SU-DHL-6 (cell line): ENCODE results near the gene TCP11L1.
"Not testable (repeated sequence)": the region's sequence is repeated elsewhere in the genome, so short reads cannot be mapped to it uniquely, and the experiment has no call there.

Experiments used
- EZH2phosphoT487 ChIP-seq: fragments of 200-600 bp; sonication (generic), shearing (Covaris generic); conservative IDR thresholded peaks from 2 replicates; pipeline ENCODE4 v1.6.1; 2018; ENCODE audit warnings: mild to moderate bottlenecking, antibody characterized with exemption, low read length, moderate library complexity, mixed read lengths
- TF ChIP-seq, protein P1 (sequence below): fragments of 200-600 bp; sonication (generic); IDR thresholded peaks from one replicate; pipeline ENCODE4 v1.5.1; 2017; ENCODE audit warnings: antibody characterized with exemption, mild to moderate bottlenecking, low read length, moderate library complexity; ENCODE audit not compliant: insufficient read depth, poor library complexity, severe bottlenecking

DNA sequence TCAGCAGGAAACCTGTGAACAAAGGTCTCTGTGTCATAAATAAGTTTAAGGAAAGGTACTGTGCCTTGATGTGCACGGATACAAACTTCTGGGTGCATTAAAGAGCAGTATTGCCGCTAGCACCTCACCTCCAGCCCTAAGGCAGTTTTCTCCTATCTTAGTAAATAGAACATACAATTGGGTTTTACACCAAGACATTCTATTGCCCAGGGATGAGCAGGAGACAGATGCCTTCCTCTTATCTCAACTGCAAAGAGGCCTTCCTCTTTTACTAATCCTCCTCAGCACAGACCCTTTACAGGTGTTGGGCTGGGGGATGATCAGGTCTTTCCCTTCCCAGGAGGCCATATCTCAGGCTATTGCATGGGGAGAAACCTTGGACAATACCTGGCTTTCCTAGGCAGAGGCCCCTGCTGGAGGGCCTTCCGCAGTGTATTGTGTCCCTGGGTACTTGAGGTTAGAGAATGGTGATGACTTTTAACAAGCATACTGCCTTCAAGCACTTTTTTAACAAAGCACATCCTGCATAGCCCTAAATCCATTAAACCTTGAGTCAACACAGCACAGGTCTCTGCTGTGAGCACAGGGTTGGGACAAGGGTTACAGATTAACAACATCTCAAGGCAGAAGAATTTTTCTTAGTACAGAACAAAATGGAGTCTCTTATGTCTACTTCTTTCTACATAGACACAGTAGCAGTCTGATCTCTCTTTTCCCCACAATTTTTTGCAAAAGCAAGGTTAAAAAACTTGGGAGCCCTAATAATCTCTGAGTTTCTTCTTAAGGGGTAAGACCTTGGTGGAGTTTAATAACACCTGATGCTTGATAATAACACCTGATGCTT is 10.4 kb downstream of the TCP11L1 start:
- TF ChIP-seq, protein P1, sequence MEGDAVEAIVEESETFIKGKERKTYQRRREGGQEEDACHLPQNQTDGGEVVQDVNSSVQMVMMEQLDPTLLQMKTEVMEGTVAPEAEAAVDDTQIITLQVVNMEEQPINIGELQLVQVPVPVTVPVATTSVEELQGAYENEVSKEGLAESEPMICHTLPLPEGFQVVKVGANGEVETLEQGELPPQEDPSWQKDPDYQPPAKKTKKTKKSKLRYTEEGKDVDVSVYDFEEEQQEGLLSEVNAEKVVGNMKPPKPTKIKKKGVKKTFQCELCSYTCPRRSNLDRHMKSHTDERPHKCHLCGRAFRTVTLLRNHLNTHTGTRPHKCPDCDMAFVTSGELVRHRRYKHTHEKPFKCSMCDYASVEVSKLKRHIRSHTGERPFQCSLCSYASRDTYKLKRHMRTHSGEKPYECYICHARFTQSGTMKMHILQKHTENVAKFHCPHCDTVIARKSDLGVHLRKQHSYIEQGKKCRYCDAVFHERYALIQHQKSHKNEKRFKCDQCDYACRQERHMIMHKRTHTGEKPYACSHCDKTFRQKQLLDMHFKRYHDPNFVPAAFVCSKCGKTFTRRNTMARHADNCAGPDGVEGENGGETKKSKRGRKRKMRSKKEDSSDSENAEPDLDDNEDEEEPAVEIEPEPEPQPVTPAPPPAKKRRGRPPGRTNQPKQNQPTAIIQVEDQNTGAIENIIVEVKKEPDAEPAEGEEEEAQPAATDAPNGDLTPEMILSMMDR: not testable (repeated sequence)
- not testable (repeated sequence) for TF ChIP-seq EZH2phosphoT487
